Femur (tissue), 1 donor: Measurements from ENCODE around the gene PARD6A.

Experiments used
- DNase-seq: peaks from one replicate; pipeline ENCODE4 v3.0.0-alpha.2; 2017

PARD6A gene

GRCh38 chr16:67697422-67698185 is 36.8 kb downstream of the PARD6A start:
- DNase-seq, result no peak

GRCh38 chr16:67699265-67699664 is 38.5 kb downstream of the PARD6A start:
- DNase-seq, result no peak

GRCh38 chr16:67701420-67701819 is 40.7 kb downstream of the PARD6A start:
- DNase-seq, result no peak

- DNase-seq, result no peak
Measured at GRCh38 chr16:67702130-67702529, 41.4 kb downstream of the PARD6A start.

GRCh38 chr16:67703626-67704025 is 42.9 kb downstream of the PARD6A start:
- DNase-seq, result no peak

- DNase-seq, result no peak
Measured at GRCh38 chr16:67704110-67704509, 43.4 kb downstream of the PARD6A start.

- no peak for DNase-seq
Measured at GRCh38 chr16:67707210-67707609, 46.5 kb downstream of the PARD6A start.

GRCh38 chr16:67707790-67708189 is 47.0 kb downstream of the PARD6A start:
- no peak for DNase-seq

- no peak for DNase-seq
Measured at GRCh38 chr16:67708368-67708771, 47.6 kb downstream of the PARD6A start.

- DNase-seq, result no peak
Measured at GRCh38 chr16:67709050-67709449, 48.3 kb downstream of the PARD6A start.

GRCh38 chr16:67710607-67711006 is 49.8 kb downstream of the PARD6A start:
- DNase-seq, result no peak
